Nephron progenitor cell (in vitro differentiated cells): ENCODE measurements around the gene SULF2.

Source experiments
- DNase-seq: peaks from one replicate; pipeline ENCODE4 v3.0.0; 2021
- H3K27ac Mint-ChIP-seq: 2 replicates; pipeline ENCODE4 v1.8.0; 2021; ENCODE audit warnings: mild to moderate bottlenecking, moderate library complexity, mixed read lengths
- H3K27me3 Mint-ChIP-seq: 2 replicates; pipeline ENCODE4 v1.8.0; 2021; ENCODE audit warnings: mild to moderate bottlenecking, low read depth, mixed read lengths; ENCODE audit not compliant: poor library complexity
- H3K36me3 Mint-ChIP-seq: 2 replicates; pipeline ENCODE4 v1.8.0; 2021; ENCODE audit warnings: low read depth, mixed read lengths
- H3K4me1 Mint-ChIP-seq: 2 replicates; pipeline ENCODE4 v1.8.0; 2021; ENCODE audit warnings: mixed read lengths
- H3K4me3 Mint-ChIP-seq: 2 replicates; pipeline ENCODE4 v1.8.0; 2021; ENCODE audit warnings: mild to moderate bottlenecking, moderate library complexity, mixed read lengths
- H3K9me3 Mint-ChIP-seq: 2 replicates; pipeline ENCODE4 v1.8.0; 2021; ENCODE audit warnings: mild to moderate bottlenecking, moderate library complexity, mixed read lengths
- TF ChIP-seq, protein P1 (sequence below): fragments of 200-600 bp; sonication (generic); IDR thresholded peaks from 2 replicates; pipeline ENCODE4 v1.5.0; 2021; ENCODE audit warnings: antibody characterized with exemption

SULF2 gene

DNA sequence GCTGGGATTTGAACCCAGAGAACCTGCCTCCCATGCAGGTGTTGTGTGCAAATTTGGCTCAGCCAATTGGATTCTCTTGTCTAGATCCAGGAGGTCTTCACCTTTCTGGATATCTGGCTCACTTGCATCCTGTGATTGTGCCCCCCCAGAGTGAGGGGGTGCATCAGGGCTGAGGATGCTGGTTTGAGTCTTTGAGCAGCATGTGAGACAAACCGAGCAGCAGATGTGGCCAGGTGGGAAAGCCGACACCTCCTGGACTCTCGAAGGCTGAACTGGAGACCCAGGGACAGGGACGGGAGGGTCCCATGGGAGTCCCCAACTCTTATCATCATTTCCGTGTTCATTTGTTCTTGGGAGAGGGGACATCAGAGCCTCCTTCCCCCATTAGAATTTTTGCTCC is 30.6 kb upstream of the SULF2 start:
- no peak for DNase-seq
- Mint-ChIP-seq H3K9me3 (peaks cover 19% of the 10 kb centered on the region), H3K4me3 (no peak overlapping the region), H3K36me3 (no peaks in the 10 kb centered on the region), H3K4me1 (peaks cover 34% of the 10 kb centered on the region), H3K27me3 (peaks cover 13% of the 10 kb centered on the region), H3K27ac (no peak overlapping the region)
- TF ChIP-seq, protein P1, sequence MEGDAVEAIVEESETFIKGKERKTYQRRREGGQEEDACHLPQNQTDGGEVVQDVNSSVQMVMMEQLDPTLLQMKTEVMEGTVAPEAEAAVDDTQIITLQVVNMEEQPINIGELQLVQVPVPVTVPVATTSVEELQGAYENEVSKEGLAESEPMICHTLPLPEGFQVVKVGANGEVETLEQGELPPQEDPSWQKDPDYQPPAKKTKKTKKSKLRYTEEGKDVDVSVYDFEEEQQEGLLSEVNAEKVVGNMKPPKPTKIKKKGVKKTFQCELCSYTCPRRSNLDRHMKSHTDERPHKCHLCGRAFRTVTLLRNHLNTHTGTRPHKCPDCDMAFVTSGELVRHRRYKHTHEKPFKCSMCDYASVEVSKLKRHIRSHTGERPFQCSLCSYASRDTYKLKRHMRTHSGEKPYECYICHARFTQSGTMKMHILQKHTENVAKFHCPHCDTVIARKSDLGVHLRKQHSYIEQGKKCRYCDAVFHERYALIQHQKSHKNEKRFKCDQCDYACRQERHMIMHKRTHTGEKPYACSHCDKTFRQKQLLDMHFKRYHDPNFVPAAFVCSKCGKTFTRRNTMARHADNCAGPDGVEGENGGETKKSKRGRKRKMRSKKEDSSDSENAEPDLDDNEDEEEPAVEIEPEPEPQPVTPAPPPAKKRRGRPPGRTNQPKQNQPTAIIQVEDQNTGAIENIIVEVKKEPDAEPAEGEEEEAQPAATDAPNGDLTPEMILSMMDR, result no peak

DNA sequence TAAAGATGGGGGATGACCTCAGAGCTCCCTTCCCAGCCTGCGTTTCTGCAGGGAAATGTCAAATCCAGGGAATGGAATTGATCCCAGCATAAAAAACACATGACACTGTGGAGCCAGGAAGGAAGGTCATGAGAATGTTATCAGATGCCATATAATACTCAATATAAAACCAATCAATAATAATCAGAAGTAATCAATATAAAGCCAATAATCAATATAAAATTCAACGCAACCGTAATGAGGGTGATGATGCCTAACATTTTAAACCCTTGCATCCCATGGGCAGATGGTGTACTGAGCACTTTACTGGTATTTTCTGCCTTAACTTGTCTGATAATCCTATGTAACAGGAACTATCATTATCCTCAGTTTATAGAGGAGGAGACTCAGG is 30.1 kb upstream of the SULF2 start:
- Mint-ChIP-seq H3K9me3 (peaks cover 19% of the 10 kb centered on the region), H3K36me3 (no peaks in the 10 kb centered on the region), H3K4me1 (peaks cover 33% of the 10 kb centered on the region), H3K27me3 (peaks cover 13% of the 10 kb centered on the region), H3K4me3 (no peak overlapping the region), H3K27ac (no peak overlapping the region)
- TF ChIP-seq, protein P1, result no peak
- DNase-seq, result no peak

DNA sequence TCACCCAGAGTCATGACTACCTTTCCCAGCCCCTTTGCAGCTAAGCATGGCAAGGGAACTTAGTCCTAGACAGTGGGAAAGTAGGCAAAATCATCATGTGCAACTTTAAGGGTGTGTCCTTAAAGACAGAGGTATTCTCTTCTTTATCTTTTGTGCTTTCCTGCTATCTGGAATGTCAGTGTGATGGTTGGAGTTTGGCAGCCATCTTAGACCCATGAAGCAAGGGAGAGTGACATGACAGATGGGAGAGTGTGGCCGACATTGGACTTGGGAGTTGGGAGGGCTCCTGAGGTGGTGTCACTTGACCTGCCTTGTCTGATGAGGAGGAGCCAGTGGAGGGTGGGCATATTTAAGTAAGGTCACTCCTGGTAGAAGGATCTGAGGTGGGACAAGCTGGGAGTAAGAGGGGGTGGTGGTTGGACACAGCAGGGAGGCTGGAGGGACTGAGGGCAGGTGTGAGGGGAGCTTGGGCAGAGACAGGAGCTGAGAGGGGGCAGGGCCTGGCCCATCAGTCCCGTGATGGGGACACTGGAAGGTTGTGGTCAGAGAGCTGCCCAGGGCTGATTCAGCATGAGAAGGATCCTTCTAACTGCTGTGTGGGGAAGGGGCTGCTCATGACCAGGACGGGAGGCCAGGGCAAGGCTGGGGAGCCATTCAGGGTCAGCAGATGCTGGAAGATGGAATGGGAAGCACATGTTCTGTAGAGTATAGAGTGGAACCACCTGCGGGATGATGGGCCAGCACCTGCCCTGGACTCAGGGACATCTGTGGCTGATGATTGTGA is 29.5 kb upstream of the SULF2 start:
- TF ChIP-seq, protein P1, result no peak
- H3K27me3 Mint-ChIP-seq, result peaks cover 16% of the 10 kb centered on the region
- no peaks in the 10 kb centered on the region for H3K36me3 Mint-ChIP-seq
- H3K27ac Mint-ChIP-seq, result no peak overlapping the region
- no peak for DNase-seq
- peaks cover 38% of the 10 kb centered on the region for H3K4me1 Mint-ChIP-seq
- peaks cover 19% of the 10 kb centered on the region for H3K9me3 Mint-ChIP-seq
- H3K4me3 Mint-ChIP-seq, result no peak overlapping the region

DNA sequence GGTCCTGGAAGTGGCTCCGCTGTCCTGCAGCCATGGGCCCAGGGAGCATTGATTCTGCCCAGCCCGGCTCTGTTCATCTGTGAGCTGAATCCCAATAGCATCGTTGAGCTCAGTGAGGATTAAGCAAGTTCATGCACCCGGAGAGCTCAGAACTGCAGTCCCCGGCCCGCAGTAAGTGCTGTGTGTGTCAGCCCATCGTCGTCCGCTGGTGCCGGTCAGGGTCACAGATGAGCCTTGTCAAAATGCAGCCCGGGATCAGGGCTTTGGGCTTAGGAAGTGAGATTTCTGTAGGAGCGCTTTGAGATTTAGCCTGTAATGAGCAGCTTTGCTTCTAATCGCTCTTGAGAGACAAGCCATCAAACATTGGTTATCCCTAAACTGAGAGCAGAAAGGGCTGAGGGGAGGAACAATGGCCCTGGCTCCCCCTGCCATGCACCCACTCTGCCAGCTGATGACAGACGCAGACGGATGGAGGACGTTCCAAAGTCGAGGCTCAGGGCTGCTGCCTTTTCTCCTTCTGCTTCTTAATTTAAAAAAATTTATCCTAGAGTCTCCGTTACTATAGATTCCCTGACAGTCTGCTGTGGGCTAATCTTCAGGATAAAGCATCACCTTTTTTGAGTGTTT is 25.6 kb upstream of the SULF2 start:
- Mint-ChIP-seq H3K36me3 (no peaks in the 10 kb centered on the region), H3K9me3 (peaks cover 19% of the 10 kb centered on the region), H3K4me1 (peaks cover 17% of the 10 kb centered on the region), H3K4me3 (no peak overlapping the region), H3K27ac (no peak overlapping the region), H3K27me3 (peaks cover 19% of the 10 kb centered on the region)
- TF ChIP-seq, protein P1, result no peak
- no peak for DNase-seq

DNA sequence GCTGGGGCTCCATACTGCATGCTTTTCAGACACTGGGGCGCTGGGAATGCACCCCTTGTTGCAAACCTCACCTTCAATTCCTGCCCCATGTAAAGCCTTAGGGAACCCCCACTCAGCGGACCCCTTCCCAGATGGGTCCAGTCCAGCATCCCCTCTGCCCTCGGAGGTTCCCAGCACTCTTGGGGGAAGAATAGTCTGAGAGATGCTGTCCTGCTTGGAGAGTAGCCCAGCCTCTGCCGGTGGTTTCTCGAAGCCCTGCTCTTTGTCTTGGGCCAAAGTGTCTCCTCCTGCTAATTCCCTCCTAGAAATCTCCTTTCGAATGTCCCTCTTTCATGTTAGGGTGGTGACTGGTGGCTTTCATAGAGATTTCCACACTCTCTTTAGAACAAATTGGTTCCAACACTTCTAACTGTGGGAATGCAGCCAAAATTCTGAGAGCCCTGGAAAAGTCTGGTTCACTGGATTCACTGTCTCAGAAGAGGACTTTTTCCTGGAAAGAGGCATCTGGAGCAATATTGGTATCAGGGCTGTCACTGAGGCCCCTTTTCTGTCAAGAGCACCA is 24.9 kb upstream of the SULF2 start:
- H3K4me1 Mint-ChIP-seq, result peaks cover 24% of the 10 kb centered on the region
- H3K27me3 Mint-ChIP-seq, result peaks cover 19% of the 10 kb centered on the region
- peaks cover 19% of the 10 kb centered on the region for H3K9me3 Mint-ChIP-seq
- H3K27ac Mint-ChIP-seq, result no peak overlapping the region
- TF ChIP-seq, protein P1, result no peak
- H3K36me3 Mint-ChIP-seq, result no peaks in the 10 kb centered on the region
- DNase-seq, result no peak
- no peak overlapping the region for H3K4me3 Mint-ChIP-seq
